Epidermal melanocyte (primary cell): ENCODE results near the gene STXBP5L.
"Not testable (repeated sequence)": the region's sequence is repeated elsewhere in the genome, so short reads cannot be mapped to it uniquely, and the experiment has no call there.

ENCODE experiments used
- DNase-seq: peaks from one replicate; pipeline ENCODE4 v3.0.0; 2011; ENCODE audit warnings: low spot score; ENCODE audit not compliant: insufficient read length

Gene STXBP5L

DNA sequence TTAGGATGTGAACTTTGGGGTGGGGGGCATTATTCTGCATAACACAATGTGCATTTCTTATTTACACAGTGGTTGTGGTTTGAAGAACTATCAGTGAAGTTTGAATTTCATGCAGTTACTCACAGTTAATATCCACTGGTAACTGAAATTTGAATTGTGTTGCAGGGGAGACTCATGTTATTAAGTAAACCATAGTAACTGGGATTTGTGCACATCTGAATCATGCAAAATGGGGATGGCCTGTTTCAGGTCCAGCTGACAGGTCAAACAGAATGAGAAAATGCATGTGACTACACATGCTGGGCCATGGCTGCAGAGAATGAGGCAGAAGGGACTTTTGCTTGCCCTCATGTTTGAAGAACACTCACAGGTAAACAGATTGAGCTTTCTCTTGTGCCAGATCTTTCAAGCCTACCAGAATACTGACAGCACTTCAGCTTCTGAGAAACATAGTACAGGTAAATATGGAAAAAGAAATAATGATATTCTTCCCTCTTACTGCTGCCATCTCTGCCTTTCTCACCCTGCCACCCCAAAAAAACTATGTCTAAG, 522.7 kb downstream of the STXBP5L start:
- DNase-seq: no peak

DNA sequence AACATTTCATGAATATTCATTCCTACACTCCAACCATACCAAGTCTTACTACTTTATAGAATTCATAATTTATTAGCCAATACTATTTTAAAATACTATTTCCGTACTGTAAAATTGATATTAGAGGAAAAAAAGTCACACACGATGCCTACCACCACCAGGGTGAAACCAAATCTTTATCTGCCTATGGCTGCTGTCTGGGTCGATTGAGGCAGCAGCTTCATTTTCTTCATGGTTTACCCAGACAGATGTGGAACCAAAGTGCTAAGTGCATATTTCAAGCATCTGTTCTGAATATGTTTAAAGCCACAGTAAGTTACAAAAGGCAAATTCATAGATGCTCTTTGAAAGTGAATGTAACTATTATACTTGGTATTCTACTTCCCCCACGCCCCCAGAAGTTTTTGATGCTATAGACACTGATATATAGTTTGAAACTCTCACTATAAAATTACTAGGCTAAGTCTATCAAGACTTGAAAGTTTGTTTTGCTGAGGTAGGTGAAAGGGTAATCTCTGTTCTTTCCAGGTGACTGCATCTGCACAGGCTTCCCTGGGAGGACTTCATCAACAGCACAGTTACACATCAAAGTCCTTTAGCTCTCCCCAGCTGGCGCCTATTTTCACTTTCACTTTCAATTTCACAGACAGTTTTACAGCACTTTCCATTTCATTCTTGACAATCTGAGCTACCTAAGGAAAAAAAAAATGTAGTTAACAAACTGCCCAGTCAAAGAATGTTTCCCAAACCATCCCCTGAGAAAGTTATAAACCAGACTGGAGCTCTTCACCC, 523.9 kb downstream of the STXBP5L start:
- DNase-seq: peak; percentile 33

DNA sequence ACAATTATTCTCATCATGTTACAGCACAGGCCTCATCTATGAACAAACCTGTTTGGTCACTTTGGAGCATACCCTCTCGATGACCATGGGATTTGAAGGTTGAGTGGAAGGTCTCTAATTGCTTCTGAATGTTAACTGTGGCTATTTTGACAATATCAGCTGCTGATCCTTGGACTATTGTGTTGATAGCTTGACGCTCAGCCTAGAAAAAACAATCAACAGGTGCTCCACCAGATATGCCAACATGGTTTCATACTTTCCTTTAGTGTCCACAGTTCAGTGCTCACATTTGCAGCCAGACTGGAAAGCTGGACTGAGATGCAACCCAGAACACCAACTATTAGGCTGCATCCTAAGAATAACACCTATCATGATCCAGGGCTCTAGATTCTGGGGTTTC, 528.1 kb downstream of the STXBP5L start:
- no peak for DNase-seq

DNA sequence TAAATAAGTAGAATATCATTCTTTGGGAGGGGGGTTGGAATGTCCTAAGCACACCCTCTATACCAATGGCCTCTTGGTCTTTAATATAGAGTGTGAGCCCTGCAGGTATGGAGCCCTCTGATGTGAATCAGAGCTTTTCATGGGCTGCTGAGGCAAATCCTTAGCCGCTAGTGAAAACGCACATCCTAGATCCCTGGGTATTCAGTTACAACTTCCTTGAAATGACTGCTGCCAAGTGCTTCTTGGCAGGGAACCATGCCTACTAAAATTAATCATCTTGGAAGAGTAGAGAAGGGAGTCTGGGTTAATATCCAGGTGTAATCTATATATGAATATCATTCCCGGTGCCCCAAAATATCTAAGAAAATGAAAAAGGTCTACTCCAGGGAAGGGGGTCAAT, 528.6 kb downstream of the STXBP5L start:
- DNase-seq: no peak

DNA sequence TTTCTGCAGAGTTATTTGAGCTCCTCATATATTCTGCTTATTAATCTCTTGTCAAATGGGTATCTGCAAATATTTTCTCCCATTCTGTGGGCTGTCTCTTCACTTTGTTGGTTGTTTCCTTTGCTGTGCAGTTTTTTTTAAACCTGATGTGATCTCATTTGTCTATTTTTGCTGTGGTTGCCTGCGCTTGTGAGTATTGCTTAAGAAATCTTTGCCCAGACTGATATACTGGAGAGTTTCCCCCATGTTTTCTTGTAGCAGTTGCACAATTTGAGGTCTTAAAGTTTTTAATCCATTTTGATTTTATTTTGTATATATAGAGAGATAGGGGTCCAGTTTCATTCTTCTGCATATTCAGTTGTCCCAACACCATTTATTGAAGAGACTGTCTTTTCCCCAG, 535.5 kb downstream of the STXBP5L start:
- no peak for DNase-seq

DNA sequence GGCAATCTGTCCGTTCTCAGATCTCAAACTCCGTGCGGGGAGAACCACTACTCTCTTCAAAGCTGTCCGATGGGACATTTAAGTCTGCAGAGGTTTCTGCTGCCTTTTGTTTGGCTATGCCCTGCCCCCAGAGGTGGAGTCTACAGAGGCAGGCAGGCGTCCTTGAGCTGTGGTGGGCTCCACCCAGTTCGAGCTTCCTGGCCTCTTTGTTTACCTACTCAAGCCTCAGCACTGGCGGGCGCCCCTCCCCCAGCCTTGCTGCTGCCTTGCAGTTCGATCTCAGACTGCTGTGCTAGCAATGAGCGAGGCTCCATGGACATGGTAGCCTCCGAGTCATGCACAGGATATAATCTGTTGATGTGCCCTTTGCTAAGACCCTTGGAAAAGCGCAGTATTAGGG, 543.7 kb downstream of the STXBP5L start:
- DNase-seq: not testable (repeated sequence)

DNA sequence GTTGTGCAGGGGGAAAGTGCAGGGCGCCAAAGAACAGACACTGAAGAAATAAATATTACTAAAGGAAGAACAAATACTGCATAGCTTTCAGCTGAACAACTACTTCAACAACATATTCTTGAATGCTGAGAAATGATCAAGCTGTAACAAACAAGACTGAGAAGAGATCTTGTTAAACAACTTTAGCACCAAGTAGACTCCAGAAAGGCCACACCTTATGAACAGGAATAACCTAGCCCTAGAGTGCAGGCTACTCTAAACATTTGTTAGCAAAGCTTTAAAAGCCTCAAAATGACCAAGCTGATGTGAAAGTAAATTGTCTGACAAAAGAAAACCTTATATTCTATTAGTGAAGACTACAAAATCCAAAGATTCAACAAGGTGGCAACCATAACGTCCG, 554.6 kb downstream of the STXBP5L start:
- DNase-seq: no peak

DNA sequence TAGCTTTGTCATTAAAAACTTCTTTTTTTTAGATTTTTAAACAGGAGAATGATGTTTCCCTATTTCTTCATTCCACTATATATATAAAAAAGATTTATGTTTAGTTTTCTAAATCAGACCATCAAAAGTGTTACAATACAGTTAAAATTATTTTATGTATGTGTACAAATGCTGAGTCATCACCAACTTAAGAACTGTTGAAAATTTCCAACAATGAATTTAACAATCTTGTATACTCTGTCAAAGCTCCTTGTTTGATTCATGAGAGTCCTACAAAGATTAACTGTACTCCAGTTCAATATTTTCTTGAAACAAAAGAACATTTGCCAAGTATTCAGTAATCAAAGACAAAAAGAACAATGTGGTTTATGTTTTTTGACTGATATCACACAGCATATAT, 555.7 kb downstream of the STXBP5L start:
- no peak for DNase-seq

DNA sequence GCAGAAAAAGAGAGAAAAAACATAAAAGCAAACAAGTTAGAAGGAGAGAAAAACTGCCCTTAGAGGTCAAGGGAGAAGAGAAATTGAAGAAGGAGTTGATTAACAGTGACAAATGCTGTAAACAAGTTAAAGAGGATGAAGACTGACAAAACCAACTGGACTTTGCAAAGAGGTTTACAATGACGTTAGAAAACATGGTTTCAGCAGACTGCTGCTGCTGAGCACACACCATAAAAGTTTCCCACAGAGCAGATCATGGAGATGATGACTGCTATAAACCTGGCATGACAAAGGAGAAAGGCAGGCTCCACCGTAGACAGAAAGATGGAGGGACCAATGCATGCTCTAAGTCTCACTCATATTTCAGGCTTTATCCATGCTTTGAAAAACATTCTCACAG, 559.1 kb downstream of the STXBP5L start:
- no peak for DNase-seq

DNA sequence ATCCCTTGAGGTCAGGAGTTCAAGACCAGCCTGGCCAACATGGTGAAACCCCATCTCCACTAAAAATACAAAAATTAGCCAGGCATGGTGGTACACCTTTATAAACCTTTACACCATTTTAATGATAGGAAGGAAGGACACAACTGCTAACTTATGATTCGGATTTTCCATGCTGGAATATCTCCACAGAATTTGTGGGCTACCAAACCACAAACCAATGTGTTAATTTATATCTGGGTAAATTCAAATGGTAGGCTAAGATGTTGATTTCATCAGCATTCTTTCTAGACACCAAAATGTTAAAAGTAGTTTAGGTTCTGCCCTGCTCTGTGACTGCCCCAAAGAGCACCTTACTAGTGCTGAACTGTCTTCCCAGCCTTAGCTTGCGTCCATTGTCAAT, 565.0 kb downstream of the STXBP5L start:
- no peak for DNase-seq
